Esophagus muscularis mucosa (tissue), 4 donors: ENCODE results near the gene INSM1.

Experiments used
- EP300 ChIP-seq: sonication (generic); formaldehyde crosslinking; IDR thresholded peaks from one replicate; pipeline ENCODE4 v1.6.1; 2017; ENCODE audit warnings: antibody characterized with exemption
- POLR2A ChIP-seq: fragments of 450-650 bp; IDR thresholded peaks from one replicate; pipeline ENCODE4 v1.6.1; 2017; ENCODE audit warnings: antibody characterized with exemption, moderate library complexity, mild to moderate bottlenecking, low read depth
- POLR2AphosphoS5 ChIP-seq, 2 donors: sonication (generic); formaldehyde crosslinking; IDR thresholded peaks; one replicate each; pipeline ENCODE4 v1.6.1; 2017; ENCODE audit warnings: antibody characterized with exemption in 2 of 2
- TF ChIP-seq, protein P1 (sequence below), 3 experiments: fragments of 200-600 bp in 2 of 3; fragments of 450-650 bp in 1 of 3; sonication (generic) in 2 of 3; IDR thresholded peaks; one replicate each; pipeline ENCODE4 v1.5.1; 2017 to 2019; ENCODE audit warnings: antibody characterized with exemption in 3 of 3, mild to moderate bottlenecking in 2 of 3, moderate library complexity in 1 of 3

DNA sequence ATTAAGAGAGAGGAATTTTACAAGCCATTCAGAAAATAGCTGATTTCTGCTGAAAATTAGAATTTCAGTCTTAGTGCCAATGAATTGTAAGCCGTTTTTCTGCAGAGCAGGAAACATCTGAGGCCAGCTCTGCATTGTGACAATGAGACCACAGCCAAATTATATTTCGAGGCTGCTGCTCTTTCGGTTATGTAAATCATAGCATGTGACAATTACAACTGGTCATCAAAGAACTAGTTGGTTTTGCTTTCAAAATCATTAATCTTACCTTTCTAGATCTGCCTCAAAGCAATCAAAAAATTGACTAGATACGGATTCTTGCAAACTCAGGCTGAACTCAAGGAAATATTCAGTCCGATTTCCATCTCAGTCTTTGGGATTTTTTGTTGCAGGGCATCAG, 33.4 kb upstream of the INSM1 start:
- TF ChIP-seq EP300, result no peak
- TF ChIP-seq, protein P1, sequence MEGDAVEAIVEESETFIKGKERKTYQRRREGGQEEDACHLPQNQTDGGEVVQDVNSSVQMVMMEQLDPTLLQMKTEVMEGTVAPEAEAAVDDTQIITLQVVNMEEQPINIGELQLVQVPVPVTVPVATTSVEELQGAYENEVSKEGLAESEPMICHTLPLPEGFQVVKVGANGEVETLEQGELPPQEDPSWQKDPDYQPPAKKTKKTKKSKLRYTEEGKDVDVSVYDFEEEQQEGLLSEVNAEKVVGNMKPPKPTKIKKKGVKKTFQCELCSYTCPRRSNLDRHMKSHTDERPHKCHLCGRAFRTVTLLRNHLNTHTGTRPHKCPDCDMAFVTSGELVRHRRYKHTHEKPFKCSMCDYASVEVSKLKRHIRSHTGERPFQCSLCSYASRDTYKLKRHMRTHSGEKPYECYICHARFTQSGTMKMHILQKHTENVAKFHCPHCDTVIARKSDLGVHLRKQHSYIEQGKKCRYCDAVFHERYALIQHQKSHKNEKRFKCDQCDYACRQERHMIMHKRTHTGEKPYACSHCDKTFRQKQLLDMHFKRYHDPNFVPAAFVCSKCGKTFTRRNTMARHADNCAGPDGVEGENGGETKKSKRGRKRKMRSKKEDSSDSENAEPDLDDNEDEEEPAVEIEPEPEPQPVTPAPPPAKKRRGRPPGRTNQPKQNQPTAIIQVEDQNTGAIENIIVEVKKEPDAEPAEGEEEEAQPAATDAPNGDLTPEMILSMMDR (IDR thresholded peaks at IDR 0.05), result no peak
- TF ChIP-seq POLR2AphosphoS5 (IDR thresholded peaks at IDR 0.05), result no peak
- no peak for TF ChIP-seq POLR2A
